Measurements from ENCODE around the gene SLC6A5. TPM values are rescaled to one million over a fixed set of nuclear protein-coding genes. Genes with fewer than 3 reads are reported as not detected.

Gene SLC6A5
- total RNA-seq, 2 experiments from 2014 or later, result not detected

DNA sequence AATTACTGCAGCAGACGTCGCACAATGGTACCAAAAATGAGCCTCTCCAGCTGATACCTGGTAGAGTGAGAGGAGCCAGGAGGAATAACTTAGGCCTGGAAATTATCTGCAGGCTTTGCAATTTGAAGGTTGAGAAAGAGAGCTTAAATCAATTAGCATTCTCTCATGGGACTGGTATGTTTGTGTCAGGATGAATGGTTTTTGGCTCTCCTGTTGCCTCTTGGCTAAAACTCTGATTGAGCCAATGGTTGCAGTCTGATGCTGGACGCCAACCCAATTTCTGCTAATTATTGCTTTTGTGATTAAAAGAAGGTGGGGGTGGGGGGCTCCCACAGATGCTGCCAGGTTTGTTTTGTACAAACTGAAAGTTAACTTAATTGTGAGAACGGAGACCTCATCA is 57.5 kb downstream of the SLC6A5 start:
- DNase-seq, result no peak
- no peak overlapping the region for H3K4me3 Mint-ChIP-seq
- no peak for ATAC-seq
- CTCF ChIA-PET, result interaction anchor here (0.7 to 3.0 kb wide), 4 partner anchors 9 to 1944 kb away, joined by 3 to 14 read pairs (median 3); no protein-coding TSS in a partner anchor
- intact Hi-C loops (cut with DNase I, micrococcal nuclease), result no loop called here
- H3K27ac Mint-ChIP-seq, result no peak overlapping the region
- H3K9me3 Mint-ChIP-seq (ENCODE audit: low read depth), result no peaks in the 10 kb centered on the region
- peaks cover 20% of the 10 kb centered on the region for H3K27me3 Mint-ChIP-seq
- H3K36me3 Mint-ChIP-seq (ENCODE audit: low read depth), result no peaks in the 10 kb centered on the region
- no peaks in the 10 kb centered on the region for H3K4me1 Mint-ChIP-seq
- POLR2A ChIA-PET, result no interaction called here

DNA sequence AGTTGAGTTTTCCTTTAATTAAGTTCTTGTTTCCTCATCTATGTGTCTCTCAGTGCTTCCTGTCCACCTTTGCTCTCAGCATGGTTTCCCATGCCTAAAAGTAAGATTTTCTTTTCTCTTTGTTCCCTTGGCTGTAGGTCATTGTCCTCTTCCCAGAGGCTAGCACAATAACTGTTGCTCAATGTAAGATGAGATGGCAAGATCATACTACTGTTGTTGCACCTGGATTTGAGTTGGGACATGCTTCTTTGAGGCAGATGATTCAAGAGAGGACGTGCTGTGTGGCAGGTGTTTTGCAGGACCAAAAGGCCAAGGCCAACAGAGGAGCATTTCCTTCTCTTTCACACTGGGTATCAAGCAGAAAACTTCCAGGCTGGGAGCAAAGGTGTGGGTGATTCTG is 58.7 kb downstream of the SLC6A5 start:
- H3K9me3 Mint-ChIP-seq (ENCODE audit: low read depth), result peaks cover 5% of the 10 kb centered on the region
- intact Hi-C loops (cut with DNase I, micrococcal nuclease), result no loop called here
- ChIA-PET CTCF (interaction anchor here (3.0 kb wide), 1 partner anchor 10 kb away, joined by 14 read pairs; no protein-coding TSS in a partner anchor), POLR2A (no interaction called here)
- ATAC-seq, result no peak
- DNase-seq, result no peak
- H3K27ac Mint-ChIP-seq, result no peak overlapping the region
- H3K27me3 Mint-ChIP-seq, result peaks cover 17% of the 10 kb centered on the region
- H3K4me1 Mint-ChIP-seq, result no peaks in the 10 kb centered on the region
- H3K36me3 Mint-ChIP-seq (ENCODE audit: low read depth), result no peaks in the 10 kb centered on the region
- no peak overlapping the region for H3K4me3 Mint-ChIP-seq

DNA sequence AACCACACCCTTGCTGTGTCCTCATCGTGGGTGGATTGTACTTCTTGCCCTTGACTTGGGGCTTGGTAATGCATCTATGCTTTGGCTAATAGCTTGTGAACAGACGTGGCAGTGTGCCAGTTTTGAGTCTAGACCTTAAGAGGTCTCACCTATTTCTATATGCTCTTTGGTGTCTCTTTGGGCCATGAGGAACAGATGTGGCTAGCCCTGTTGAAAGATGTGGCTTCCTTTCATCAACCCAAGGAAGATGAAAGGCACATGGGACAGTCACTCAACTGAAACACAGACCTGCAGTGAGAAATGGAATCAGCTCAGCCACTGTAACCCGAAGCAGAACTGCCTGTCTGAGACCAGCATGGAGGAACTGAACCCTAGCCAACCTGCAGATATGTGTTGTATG is 62.0 kb downstream of the SLC6A5 start:
- ATAC-seq (no peak), DNase-seq (no peak)
- POLR2A ChIA-PET, result no interaction called here
- Mint-ChIP-seq H3K36me3 (ENCODE audit: low read depth) (no peaks in the 10 kb centered on the region), H3K4me3 (no peak overlapping the region), H3K9me3 (ENCODE audit: low read depth) (peaks cover 5% of the 10 kb centered on the region), H3K27me3 (peaks cover 24% of the 10 kb centered on the region), H3K27ac (no peak overlapping the region), H3K4me1 (no peaks in the 10 kb centered on the region)
- intact Hi-C loops (cut with DNase I, micrococcal nuclease), result no loop called here
- CTCF ChIA-PET, result no interaction called here

DNA sequence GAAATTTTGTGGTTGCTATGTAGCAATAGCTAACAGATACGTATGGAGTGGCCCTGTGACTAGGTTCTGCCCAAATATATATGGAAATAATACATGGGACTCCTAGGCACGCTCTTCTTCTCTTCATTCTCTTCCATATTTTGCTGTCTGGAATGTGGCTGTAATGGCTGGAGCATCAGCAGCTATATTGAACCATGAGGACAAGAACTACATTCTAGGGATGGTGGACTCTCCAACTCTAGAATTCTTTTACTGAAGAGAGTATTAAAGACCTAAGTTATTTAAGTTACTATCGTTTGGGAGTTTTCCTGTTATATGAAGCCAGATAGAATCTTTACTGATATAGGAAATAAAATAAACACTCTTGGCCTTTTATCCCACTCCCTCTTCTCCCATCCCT is 62.4 kb downstream of the SLC6A5 start:
- no peak overlapping the region for H3K27ac Mint-ChIP-seq
- H3K4me1 Mint-ChIP-seq, result no peaks in the 10 kb centered on the region
- no peaks in the 10 kb centered on the region for H3K36me3 Mint-ChIP-seq (ENCODE audit: low read depth)
- no peak overlapping the region for H3K4me3 Mint-ChIP-seq
- ATAC-seq (no peak), DNase-seq (no peak)
- CTCF ChIA-PET, result no interaction called here
- POLR2A ChIA-PET, result no interaction called here
- H3K27me3 Mint-ChIP-seq, result peaks cover 27% of the 10 kb centered on the region
- peaks cover 5% of the 10 kb centered on the region for H3K9me3 Mint-ChIP-seq (ENCODE audit: low read depth)
- intact Hi-C loops (cut with DNase I, micrococcal nuclease), result no loop called here

DNA sequence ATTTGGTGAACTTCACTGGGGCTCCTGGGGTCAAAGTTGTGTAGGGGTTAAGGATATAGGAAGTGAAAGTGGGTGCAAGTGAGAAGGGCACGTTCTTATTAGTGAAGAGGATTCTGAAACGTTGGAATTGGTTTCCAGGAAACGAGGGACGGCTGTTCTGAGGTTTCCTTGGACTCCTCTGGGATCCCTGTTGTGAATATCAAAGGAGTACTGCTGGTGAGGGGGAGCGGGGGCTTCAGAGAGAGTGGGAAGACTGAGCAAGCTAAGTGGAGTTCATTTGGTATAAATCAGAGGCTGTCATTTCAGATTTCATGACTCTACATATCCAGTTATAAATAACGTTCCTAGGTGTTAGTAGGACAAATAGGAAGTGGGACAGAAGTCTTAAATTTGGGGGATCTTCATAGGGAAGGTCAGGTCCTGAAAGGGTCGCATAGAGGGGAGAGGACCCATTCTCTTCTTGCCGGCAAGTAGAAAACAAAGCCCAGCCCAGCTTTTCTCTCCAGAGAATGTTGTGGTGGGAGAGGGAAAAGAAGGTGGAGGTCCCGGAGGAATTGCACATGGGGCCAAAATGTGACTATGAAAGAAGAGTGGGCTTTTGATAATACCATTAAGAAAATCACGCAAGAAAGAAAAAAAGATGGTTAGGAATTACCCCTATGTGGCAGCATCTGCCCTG is 68.9 kb downstream of the SLC6A5 start:
- intact Hi-C loops (cut with DNase I, micrococcal nuclease), result no loop called here
- H3K4me3 Mint-ChIP-seq, result no peak overlapping the region

DNA sequence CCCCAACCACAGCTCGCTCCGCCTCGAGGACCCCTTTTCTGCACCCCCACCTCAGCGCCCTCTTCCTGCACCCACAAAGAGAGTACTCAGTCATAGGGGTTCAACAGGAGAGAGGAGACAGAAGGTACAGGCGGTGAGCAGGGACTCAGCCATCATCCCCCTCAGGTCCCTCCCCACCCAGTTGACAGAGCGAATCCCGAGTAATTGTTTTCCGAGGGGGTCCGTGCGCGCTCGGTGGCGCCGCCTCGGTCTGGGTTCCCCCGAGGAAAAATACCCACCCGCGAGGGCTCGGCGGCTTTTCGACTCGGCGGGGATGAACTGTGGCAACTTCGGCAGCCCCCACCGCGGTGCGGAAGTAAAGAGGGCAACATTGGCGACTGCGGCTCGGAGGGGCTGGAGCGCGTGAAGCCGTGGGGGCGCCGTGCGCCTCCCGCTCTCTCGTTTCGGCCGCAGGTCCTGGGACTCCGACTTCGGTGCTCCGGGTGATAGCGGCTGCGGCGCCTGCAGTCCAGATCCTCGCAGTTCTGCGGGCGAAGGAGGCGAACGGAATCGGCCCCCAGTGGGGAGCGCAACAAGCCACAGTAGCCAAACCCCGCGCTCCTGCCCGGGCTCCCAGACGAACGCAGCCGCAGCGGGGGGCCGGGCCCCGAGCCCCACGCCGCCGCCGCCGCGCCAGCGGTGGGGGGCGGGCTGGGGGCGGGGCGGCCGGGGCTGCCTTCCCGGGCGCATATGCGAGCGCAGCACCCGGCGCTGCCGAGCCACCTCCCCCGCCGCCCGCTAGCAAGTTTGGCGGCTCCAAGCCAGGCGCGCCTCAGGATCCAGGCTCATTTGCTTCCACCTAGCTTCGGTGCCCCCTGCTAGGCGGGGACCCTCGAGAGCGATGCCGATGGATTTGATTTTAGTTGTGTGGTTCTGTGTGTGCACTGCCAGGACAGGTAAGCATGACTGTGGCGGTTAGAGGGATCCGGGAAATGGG is 69.7 kb downstream of the SLC6A5 start, which contains the start of gene NELL1:
NELL1 (plus strand) TSS at position 743 of the 976 bp plus-strand sequence.
- Mint-ChIP-seq H3K27me3 (peaks cover 62% of the 10 kb centered on the region), H3K4me1 (peaks cover 5% of the 10 kb centered on the region), H3K36me3 (ENCODE audit: low read depth) (no peaks in the 10 kb centered on the region), H3K27ac (no peak within 1 kb of the TSS), H3K4me3 (no peak within 1 kb of the TSS), H3K9me3 (ENCODE audit: low read depth) (no peaks in the 10 kb centered on the region)
- intact Hi-C loops (cut with DNase I, micrococcal nuclease), result no loop called here
- ATAC-seq, result no peak
- peak; percentile 6 for DNase-seq
- CTCF ChIA-PET, result no interaction called here
- POLR2A ChIA-PET, result no interaction called here

More for the DNA sequence above, 68.9 kb downstream of the SLC6A5 start:
- H3K36me3 Mint-ChIP-seq (ENCODE audit: low read depth), result no peaks in the 10 kb centered on the region
- ChIA-PET POLR2A (no interaction called here), CTCF (no interaction called here)
- H3K27me3 Mint-ChIP-seq, result peaks cover 65% of the 10 kb centered on the region
- H3K9me3 Mint-ChIP-seq (ENCODE audit: low read depth), result no peaks in the 10 kb centered on the region
- peaks cover 5% of the 10 kb centered on the region for H3K4me1 Mint-ChIP-seq
- ATAC-seq (no peak), DNase-seq (no peak)
- H3K27ac Mint-ChIP-seq, result no peak overlapping the region

DNA sequence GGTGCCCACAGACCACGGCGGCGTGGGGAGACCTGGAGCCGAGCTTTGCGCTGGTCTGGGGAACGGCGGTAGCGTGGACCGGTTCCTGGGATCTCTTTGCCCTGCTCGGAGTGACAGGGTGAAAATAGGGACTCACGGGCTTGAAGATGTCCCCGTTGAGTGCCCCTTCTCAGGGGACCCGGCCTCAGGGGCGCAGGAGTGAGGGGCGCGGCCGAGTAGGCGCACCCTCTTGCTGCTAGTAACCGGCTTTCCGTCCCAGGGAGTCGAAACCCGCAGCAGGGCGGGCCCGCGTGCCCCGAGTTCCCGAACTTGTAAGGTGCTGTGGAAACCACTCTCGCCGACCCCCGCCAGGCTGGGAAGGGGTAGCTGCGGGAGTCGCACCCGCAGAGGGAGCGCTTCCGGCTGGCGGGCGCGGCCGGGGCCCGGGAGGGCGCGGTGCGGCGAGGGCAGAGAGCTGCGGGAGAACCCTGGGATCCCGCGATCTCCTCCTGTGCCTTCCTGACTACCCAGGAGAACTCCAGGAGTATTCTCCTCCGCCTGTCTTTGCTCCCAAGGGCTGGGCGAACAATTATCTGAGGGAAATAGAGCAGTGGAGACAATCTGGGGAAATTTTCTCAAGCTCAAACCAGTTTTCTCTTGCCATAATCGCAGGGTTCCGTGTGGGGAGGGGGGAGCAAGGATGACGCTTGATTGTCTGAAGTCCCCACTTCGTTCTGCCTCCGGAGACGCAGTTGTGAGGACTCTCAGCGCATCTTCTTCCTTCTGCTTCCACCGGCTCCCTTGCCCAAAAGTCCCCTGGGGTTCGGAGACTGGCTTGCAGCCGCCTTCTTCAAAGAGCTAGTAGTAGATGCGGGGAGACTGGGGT is 70.6 kb downstream of the SLC6A5 start:
- Mint-ChIP-seq H3K27ac (no peak overlapping the region), H3K4me3 (no peak overlapping the region), H3K27me3 (peaks cover 57% of the 10 kb centered on the region), H3K9me3 (ENCODE audit: low read depth) (no peaks in the 10 kb centered on the region), H3K36me3 (ENCODE audit: low read depth) (no peaks in the 10 kb centered on the region), H3K4me1 (peaks cover 5% of the 10 kb centered on the region)
- intact Hi-C loops (cut with DNase I, micrococcal nuclease), result loop anchor here in 1 of 2 experiments (5.0 kb wide), 1 partner anchor 508 kb away; the partner anchor contains the start of gene DBX1
- CTCF ChIA-PET, result no interaction called here
- POLR2A ChIA-PET, result no interaction called here
- no peak for DNase-seq
- ATAC-seq, result no peak

DNA sequence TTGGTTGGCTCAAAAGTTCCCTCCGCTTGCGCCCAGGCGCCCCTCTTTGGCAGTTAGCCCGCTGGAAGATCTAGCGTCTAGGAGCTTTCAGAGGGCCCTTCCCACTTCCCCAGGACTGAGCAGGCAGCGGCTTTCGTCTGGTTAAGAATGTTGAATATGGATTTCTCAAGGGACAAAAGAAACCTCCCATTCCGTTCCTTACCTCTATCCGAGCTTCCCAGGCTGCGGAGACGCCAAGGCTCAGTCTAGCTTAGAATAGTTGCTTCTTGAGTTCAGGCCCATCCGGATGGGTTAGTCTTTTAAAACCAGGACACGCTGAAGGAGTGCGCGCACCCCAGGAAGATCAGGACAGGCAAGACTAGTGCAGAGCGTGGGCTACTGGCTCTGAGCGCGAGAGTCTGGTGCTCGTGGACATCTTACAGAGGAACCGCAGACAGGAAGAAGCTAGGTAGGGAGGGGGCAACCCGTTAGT is 71.6 kb downstream of the SLC6A5 start:
- Mint-ChIP-seq H3K9me3 (ENCODE audit: low read depth) (no peaks in the 10 kb centered on the region), H3K36me3 (ENCODE audit: low read depth) (no peaks in the 10 kb centered on the region), H3K4me1 (peaks cover 5% of the 10 kb centered on the region), H3K4me3 (no peak overlapping the region), H3K27me3 (peaks cover 50% of the 10 kb centered on the region), H3K27ac (no peak overlapping the region)
- POLR2A ChIA-PET, result no interaction called here
- intact Hi-C loops (cut with DNase I, micrococcal nuclease), result loop anchor here in 1 of 2 experiments (5.0 kb wide), 1 partner anchor 509 kb away; the partner anchor contains the start of gene DBX1
- no peak for ATAC-seq
- no peak for DNase-seq
- CTCF ChIA-PET, result interaction anchor here (0.7 to 2.9 kb wide), 3 partner anchors 23 to 543 kb away, joined by 4 to 10 read pairs (median 4); no protein-coding TSS in a partner anchor

DNA sequence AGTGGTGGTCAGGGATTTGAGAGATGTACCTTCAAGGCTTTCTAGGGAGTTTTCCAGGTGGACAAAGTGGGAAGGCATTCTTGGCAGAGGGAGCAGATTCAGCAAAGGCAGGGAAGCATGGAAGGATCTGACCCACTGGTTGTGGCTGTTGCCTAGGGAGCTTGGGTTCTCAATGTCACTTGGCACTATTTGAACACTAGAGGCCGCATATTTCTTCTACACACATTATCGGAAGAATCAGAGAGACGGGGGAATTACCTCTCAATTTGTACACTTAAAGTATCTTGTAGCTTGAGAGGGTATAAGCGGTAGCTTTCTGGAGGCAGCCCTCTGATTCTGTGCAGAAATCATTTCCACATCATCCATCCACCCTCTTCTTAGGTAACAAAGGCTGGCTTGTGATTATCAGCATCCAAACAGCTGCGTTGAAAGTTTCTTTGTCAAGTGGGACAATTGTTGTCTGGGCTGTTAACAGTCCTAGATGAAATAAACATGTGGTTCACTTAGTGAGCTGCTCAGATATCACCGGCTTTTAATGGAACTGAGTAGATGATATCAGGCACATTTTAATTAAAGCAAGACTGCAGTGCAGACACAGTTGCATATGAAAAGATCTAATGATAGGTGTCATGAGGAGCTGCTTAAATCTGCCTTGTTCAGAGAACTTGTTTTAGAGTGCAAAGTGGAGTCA is 72.6 kb downstream of the SLC6A5 start:
- intact Hi-C loops (cut with DNase I, micrococcal nuclease), result loop anchor here (1.0 to 5.0 kb wide), 3 partner anchors 24 to 543 kb away; partner anchors contain the start of gene DBX1 (in 1 of the 2)
- CTCF ChIA-PET, result interaction anchor here (0.6 to 2.9 kb wide), 7 partner anchors 8 to 546 kb away, joined by 3 to 10 read pairs (median 4); no protein-coding TSS in a partner anchor
- Mint-ChIP-seq H3K4me1 (peaks cover 5% of the 10 kb centered on the region), H3K27ac (no peak overlapping the region), H3K36me3 (ENCODE audit: low read depth) (no peaks in the 10 kb centered on the region), H3K27me3 (peaks cover 44% of the 10 kb centered on the region), H3K9me3 (ENCODE audit: low read depth) (no peaks in the 10 kb centered on the region), H3K4me3 (no peak overlapping the region)
- ATAC-seq, result no peak
- no peak for DNase-seq
- POLR2A ChIA-PET, result no interaction called here

DNA sequence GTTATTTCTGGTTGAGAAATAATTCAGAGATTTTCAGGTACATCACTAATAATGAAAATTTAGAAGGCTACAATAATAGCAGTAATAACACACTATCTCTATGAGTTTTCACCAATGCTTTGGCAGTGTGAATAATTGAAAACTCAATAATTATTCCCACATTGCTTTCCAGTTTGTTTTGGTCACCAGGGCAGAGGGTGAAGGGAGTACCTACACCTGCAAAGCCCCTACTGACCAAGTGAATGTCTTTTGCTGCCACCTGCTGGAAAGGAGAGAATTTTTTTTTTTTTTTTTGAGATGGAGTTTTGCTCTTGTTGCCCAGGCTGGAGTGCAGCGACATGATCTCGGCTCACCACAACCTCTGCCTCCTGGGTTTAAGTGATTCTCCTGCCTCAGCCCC is 73.2 kb downstream of the SLC6A5 start:
- H3K4me1 Mint-ChIP-seq, result peaks cover 5% of the 10 kb centered on the region
- H3K27ac Mint-ChIP-seq, result no peak overlapping the region
- CTCF ChIA-PET, result interaction anchor here (0.7 to 2.9 kb wide), 5 partner anchors 7 to 460 kb away, joined by 3 to 10 read pairs (median 3); no protein-coding TSS in a partner anchor
- POLR2A ChIA-PET, result no interaction called here
- no peaks in the 10 kb centered on the region for H3K36me3 Mint-ChIP-seq (ENCODE audit: low read depth)
- H3K27me3 Mint-ChIP-seq, result peaks cover 39% of the 10 kb centered on the region
- no peak overlapping the region for H3K4me3 Mint-ChIP-seq
- DNase-seq (no peak), ATAC-seq (no peak)
- H3K9me3 Mint-ChIP-seq (ENCODE audit: low read depth), result no peaks in the 10 kb centered on the region
- intact Hi-C loops (cut with DNase I, micrococcal nuclease), result loop anchor here (1.0 to 5.0 kb wide), 3 partner anchors 24 to 544 kb away; partner anchors contain the start of gene DBX1 (in 1 of the 2)
